A673 (cell line): ENCODE measurements around the gene DUSP8.

Experiments used
- EZH2 ChIP-seq: fragments of 200-600 bp; sonication (generic); IDR thresholded peaks from 2 replicates; pipeline ENCODE4 v1.6.1; 2017; ENCODE audit warnings: borderline replicate concordance, low read depth, mild to moderate bottlenecking, mixed read lengths, antibody characterized with exemption, low read length; ENCODE audit not compliant: poor library complexity, severe bottlenecking
- TF ChIP-seq, protein P1 (sequence below): fragments of 300-800, 200-600 bp; sonication (generic); conservative IDR thresholded peaks from 2 replicates; pipeline ENCODE4 v1.5.1; 2017; ENCODE audit warnings: low read depth, mild to moderate bottlenecking, antibody characterized with exemption, low read length, moderate library complexity, mixed read lengths

DNA sequence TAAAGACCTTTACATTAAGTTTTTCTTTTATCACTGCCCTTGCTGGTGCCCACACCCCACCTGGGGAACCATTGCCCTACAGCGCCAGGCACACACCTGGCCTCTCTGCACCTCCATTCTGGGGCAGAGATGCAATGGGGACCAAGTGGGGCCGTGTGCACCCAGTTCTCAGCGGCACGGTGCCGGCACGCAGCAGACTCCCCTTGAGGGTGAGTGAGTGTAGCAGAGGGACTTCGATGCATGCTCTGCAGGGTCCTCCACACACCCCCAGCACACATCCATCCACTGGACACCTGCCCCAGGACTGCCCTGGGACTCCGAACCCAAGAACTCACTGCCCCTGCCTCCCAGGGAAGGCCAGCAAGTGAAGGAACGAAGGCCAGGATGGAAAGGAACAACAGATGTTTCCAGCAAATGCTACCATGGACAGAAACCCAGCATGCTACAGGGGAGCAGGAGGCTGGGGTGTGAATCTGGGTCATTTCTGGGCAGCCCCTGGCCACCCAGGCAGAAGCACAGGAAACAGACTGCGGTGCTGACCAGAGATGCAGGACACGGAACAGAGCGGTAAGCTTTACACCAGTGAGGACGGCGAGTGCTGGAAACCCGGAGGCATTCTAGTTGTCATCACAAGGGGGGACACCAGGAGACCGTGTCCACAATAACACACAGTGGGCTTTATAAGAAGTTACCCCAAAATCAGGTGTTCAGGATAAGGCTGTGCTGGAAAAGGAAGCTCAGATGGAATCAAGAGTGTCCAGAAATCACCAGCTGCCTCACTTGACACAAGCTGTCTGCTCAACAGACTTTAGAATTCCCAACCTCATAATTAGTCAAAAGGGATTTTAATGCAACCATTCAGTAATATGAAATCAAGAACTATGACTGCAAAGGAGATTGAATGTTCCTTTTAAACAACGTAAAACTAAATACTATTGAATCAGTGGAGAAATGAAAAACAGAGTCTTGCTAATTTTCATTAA lies 52.8 kb downstream of the DUSP8 start:
- TF ChIP-seq, protein P1, sequence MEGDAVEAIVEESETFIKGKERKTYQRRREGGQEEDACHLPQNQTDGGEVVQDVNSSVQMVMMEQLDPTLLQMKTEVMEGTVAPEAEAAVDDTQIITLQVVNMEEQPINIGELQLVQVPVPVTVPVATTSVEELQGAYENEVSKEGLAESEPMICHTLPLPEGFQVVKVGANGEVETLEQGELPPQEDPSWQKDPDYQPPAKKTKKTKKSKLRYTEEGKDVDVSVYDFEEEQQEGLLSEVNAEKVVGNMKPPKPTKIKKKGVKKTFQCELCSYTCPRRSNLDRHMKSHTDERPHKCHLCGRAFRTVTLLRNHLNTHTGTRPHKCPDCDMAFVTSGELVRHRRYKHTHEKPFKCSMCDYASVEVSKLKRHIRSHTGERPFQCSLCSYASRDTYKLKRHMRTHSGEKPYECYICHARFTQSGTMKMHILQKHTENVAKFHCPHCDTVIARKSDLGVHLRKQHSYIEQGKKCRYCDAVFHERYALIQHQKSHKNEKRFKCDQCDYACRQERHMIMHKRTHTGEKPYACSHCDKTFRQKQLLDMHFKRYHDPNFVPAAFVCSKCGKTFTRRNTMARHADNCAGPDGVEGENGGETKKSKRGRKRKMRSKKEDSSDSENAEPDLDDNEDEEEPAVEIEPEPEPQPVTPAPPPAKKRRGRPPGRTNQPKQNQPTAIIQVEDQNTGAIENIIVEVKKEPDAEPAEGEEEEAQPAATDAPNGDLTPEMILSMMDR, result no peak
- TF ChIP-seq EZH2, result no peak
